GM21381 (cell line): Measurements from ENCODE around the gene TSFM.
"Not testable (repeated sequence)": the region's sequence is repeated elsewhere in the genome, so short reads cannot be mapped to it uniquely, and the experiment has no call there.

Experiments
- ATAC-seq: cut with Tn5 transposase; IDR thresholded peaks from one replicate; pipeline ENCODE4 v1.9.1; 2021; ENCODE audit warnings: mild to moderate bottlenecking, moderate library complexity; ENCODE audit not compliant: unreplicated experiment

Gene TSFM

DNA sequence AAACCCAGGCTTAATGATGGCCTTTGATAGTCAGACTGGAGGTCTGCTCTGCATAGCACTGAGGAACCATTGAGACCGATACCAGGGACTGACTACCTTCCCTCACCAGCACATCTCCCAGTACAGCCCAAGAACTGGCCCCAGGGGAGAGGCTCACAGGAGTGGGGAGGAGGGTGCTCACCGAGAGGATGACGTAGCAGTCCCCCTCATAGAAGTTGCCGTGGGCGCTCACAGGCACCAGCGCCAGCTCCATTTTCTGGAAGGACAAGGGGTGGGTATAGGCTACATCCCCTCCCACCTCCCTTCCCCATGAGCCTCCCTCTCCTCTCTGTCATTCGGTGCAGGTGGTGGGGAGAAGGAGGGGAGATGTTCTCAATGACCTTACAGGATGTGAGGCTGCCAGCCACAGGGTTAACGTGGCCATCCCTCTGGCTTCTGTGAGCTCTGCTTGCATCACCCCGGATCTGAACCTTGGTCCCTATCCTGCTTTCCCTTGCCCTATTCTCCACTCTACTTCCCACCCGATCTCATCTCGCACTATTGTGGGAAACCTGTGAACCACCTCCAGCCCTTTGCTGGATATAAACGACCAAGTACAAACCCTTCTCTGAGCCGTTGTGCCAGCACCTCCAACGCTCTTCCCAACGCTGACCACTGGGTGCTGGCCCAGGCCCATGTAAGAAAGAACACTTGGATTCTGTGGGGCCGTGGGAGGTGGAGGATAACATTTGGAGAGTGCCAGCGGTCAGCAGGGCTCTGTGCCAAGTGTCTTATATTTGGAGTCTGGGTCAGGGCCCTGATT is 31.6 kb downstream of the TSFM start:
- no peak for ATAC-seq

DNA sequence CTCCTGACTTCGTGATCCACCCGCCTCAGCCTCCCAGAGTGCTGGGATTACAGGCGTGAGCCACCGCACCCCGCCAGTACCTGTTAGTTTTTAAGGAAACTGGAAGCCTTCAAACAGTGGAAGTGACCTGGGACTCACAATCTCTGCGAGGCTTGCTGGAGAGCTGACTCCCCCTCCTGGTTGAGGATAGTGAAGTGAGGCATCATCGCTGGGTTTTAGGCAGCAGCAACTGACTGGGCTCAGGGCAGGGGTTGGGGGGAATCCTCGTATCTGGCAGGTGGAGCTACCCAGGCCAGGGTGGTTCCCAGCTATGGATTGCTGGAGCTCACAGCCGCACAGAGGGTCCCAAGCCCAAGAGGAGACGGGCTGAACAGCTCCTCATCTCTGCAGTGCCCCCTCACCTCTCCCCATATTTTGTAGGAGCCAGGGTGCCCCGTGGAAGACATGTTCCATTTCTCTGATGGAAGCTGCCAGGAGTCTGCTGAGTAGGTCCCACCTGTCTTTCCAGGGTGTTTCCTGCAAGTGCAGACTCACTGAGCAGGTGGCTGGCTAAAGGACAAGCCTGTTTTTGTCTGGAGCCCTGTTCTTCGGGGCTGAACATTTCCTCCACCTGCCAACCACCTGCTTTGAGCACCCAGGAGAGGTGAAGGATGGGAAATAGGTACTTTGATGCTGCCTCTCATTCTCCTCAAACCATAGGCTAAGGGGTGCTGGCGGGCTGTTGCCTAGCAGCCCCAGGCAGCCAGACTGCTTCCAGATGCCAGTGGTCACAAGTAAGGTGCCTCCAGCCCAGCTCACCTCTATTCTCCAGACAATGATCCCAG is 32.8 kb downstream of the TSFM start:
- ATAC-seq, result no peak

DNA sequence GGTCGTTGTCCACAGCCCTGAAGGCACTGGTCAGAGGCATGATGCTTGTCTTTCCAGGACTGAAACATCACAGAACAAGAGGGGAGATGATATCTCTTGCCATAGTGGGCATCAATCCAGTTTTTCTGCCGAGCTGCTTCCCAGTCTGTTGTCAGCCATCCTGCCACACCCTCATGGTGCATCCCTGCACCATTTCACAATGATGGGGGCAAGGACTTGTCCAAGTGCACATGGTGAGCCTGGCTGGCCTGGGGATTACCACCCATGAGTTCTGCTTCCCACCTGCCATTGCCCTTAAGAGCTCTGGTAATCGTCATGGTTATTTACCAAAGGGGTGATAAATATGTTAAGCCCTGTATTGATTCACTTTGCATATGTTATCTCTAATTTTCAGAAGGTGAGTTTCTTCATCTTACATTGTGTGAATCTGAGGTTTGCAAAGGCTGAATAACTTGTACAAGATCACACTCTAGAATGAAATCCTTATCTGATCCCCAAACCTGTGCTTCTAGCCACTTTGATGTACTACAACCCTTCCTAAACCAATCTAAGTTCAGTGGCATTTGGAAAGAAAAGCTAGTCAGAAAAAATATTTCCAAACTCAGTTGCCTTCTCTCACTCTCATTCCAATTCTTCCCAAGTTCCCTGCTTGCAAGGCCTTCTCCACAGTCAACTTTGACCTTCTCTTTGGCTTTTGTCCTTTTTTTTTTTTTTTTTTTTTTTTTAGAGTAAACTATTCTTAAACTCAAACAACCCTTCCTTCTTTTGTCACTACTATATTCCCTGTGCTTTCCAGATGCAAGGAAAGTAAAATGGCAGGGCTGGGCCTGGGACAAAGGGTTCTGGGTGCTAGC is 33.6 kb downstream of the TSFM start:
- ATAC-seq, result no peak

DNA sequence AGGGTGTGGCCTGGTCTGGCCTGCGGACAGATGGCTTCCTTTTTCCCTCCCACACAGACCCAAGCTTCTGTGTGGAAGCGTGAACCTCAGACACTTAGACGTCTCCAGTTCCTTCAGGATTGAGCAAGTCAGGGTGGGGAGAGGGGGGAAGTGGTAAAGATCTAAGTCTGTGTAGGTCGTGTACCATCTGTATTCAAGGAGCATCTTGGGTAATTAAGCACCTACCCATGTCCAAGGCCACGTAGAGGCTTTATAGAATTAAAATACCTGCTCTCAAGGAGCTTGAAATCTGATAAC is 34.2 kb downstream of the TSFM start:
- no peak for ATAC-seq

DNA sequence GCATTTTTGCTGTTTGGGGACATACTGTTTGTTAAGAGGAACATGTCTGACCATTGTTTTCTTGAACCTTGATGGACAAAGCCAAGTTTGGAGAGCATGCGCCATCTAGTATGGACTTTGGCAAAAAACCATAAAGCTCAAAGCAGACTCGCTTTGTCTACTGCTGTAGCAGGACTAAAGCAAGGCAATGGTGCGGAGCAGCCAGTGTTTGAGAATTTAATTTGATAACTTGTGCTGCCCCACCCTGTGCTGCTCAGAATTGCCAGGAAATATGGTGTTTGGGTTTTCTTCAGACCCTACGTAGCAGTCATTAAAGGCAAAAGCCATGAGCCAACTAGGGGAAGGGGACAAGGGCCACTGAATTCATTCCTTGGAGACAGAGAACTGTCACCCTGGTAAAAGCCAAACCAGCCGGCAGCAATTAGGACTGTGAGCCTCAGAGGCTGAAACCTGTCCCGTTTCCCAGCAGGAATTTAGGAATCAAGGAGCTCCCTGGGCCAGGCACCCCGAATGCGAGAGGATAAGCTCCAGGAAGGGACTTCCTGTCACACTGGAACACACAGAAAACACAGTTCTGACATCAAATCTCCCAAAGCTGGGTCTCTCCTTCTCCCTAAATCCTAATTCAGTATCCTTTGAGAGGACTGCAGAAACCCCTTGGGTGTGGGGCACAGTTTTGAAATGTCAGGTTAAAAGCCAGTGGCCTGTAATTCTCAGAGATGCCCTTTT is 34.8 kb downstream of the TSFM start:
- no peak for ATAC-seq

DNA sequence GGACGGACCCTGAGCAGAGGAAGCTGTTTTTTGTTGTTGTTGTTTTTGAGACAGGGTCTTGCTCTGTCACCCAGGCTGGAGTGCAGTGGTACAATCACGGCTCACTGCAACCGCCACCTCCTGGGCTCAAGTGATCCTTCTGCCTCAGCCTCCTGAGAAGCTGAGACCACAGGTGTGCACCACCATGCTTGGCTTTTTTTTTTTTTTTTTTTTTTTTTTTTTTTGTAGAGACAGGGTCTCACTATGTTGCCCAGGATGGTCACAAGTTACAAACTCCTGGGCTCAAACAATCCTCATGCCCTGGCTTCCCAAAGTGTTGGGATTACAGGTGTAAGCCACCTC is 35.4 kb downstream of the TSFM start:
- not testable (repeated sequence) for ATAC-seq

DNA sequence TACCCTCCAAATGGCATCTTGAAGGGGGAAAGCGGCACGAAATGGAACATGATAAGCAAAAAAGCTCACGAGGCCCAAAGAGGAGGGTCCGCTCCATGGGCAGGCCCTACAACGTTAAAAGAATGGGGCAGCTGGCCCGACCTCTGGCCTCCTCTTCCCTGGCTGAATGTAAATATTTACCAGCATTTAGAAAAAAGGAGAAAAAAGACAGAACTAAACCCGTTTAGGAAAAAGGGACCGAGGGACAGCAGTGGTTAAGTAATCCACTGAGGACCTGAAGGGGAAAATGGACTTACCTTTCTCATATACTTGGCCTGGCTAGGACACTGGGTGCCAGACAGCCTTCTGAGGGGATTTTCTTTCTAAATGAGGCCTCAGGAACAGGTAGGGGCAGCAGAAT is 37.5 kb downstream of the TSFM start:
- not testable (repeated sequence) for ATAC-seq

DNA sequence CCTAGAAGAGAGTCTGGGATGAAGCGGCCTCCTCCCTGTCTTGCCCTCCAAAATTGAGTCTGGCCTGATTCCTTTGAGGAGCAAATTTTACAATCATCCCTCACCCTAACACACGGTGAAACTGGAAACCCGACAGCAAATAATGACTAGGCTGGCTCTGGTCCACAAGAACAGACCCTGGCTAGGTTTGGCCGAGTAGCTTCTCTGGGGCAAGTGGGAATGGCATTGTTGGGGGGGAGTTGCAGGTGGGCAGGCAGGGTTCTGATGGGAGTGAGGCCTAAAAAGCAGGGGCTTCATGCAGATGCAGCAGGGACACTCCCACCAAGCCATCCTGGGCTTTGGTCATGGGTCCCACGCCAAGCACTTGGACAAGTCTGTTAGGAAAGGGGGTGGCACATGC is 38.4 kb downstream of the TSFM start:
- not testable (repeated sequence) for ATAC-seq

DNA sequence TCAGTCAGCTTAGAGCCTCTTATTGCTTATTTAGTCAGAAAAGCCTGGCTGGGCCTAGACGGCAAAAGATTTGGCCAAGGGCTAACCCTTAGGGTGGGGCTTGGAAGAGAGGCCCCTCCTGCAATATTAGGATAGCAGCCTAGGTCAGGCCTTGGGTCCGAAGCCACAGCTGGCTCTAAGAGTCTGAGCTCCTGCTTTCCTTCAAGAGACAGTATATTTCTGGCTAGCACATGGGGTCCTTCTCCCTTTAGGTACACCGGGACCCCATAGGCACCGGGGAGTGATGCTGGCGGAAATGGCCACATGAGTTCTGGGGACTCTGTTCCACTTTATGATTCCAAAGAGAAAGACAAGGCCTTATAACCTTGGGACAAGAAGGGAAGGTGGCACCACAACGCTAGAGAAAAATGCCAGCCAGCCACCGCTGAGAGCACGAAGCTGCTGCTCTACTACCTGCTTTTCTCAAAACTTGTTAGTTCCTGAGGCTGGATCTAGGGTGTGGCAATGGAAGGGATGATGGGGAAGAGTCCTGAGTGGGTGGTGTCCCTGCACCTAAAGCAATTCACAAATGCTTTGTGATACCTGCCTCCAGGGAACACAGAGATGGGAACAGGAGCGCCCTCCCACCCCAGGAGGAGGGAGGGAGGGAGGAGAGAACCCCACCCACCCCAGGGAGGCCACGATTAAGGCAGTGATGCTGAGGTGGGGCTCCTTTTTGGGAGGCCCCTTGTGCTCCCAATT is 39.1 kb downstream of the TSFM start:
- ATAC-seq, result no peak

DNA sequence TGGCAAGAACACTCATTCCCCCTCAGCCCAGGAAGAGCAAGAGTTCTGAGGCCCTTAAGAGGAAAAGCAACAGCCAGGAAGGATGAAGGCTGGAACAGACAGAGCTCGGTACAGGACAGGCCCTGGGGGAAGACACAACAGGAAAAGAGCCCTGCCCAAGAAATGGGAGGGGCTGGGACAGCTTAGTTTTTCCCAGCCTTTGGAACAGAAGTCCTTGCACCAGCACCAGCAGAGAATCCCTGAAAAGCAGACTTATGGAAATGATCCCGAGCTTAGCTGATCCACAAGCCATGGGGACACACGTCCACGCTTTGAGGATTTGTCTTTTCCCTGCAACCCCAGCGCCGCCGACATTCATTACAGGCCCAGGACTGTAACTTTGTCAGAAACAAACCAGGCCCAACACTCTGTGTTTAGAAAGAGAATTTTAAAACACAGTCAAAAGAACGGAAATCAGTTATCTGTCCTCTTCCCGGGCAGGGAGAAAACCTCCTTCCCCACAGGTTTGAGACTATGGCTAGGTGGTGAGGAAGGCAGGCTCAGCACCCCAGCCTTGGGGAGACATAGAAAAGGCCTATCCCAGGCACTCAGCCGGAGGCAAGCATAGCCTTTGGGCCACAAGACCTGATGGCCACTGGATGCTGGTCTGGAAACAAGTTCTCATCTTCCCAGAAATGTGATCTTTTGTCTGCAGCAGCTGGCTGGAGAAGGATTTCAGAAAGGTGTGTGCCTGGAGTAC is 40.0 kb downstream of the TSFM start:
- no peak for ATAC-seq

DNA sequence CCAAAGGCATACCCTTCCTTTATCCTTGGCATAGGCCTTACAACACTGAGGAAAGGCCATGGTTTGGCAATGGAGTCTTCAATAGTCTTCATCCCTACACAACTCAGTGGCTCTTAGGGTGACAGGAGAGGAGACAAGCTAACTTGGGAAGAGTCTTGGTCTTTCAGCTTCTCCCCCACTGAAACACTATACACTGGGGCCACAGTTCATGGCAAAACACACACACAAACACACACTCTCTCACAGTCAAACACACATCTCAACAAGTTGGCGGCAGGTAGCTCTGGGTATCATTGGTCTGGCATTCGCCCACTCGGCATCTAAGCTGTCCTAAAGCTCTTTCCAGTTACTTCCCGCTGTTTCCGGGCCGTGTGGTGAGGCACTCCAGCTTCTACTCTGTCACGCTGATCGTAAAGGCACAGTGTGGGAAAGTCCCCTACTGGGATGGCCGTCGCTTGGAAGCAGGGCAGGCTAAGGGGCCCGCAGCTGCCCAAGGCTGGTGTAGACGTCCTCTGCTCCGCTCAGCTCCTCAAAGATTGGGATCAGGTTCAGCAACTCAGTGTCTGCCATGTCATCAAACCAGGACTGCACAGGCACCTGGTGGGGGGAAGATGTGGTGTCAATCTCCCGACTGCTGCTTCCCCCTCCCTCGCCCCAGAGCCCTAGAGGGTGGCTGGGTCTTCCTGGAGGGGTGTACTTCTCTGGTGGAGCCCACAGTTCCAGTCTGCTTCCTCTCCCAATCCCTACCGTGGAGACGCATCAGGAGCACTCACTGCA is 40.7 kb downstream of the TSFM start:
- ATAC-seq, result no peak

DNA sequence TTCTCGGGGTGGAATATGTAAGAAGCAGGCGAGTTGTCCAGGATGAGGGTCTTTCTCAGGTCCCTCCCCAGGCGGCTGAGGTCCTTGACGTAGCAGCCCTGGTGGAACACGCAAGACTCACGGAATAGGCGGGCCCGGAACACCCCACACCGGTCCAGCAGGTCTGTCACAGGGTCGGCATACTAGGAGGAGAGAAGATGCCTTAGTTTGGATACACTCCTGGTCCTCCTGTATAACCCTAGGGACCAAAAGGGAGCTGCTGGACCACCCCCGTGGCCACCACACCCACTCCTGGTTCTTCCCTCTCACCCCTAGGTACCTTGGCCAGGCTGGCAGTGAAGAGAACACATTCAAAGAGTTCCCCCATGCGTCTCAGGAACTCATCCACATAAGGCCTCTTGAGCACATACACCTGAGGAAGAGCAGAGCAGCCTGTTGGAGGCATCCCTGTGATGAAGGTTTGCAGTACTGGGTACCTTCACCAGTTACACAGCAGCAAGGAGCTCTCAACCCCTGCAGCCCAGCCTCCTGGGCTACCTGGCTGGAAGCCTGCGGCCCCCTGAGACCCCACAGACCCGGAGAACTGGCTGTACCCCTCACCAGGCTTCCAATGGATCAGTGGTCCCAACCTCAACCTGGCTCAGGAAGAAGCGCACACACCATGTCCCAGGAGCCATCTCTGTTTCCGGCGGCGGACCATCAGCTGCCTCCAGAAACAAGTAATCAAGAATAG is 41.5 kb downstream of the TSFM start:
- no peak for ATAC-seq

DNA sequence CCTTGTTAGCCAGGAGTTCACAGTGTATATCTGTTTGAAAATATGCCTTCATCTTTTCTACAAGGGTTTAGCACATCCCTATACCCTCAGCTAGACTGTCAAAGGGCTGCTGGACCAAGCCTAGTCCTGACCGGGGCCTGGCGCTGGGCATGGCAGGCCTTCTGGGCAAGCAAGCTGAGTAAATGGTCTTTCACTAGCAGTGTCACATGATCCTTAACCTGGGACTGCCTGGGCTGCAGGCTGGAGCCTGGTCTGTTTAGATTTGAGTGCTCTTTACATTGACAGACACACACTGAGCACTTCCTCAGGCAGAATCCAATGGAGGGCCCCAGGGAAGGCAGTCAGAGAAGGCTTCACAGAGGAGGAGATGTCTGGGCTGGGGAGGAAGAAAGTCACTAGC is 42.9 kb downstream of the TSFM start:
- ATAC-seq, result no peak

DNA sequence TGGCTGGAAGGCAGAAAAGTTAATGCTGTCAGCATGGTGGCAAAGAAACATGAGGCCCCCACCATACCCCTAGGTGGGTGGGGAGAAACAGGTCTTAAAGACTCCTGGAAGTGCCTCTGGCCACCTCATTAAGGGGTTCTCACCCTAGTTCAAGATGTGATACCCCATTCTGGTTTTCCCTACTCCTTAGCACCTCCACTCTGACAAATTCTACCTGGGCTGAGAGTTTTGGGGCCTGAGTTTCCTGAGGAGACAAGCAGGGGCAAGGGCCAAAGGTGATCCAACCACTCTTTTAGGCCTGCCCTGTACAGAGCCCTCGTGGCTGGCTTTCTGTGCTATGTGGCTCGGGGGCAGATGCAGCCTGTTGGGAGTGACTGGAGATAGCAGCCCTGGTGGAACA is 43.8 kb downstream of the TSFM start:
- ATAC-seq, result no peak

DNA sequence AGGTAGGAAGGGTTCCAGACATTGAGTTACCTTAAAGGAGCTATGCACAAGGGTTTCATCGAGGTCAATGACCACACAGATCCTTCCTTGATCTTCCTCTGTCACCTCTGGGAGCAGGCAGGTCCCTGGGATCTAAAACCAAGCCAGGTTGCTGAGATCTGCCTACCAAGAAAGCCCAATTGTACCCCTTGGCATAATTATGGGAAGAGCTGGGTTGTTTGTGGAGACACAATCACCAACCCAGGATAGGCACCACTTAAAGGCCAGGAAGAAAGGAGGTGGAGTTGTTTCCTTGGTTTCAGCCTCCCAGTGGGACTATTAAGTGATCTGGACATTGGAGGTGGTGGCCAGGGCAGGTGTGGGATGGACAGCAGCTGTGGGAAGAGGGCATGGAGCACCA is 44.4 kb downstream of the TSFM start:
- ATAC-seq, result no peak

DNA sequence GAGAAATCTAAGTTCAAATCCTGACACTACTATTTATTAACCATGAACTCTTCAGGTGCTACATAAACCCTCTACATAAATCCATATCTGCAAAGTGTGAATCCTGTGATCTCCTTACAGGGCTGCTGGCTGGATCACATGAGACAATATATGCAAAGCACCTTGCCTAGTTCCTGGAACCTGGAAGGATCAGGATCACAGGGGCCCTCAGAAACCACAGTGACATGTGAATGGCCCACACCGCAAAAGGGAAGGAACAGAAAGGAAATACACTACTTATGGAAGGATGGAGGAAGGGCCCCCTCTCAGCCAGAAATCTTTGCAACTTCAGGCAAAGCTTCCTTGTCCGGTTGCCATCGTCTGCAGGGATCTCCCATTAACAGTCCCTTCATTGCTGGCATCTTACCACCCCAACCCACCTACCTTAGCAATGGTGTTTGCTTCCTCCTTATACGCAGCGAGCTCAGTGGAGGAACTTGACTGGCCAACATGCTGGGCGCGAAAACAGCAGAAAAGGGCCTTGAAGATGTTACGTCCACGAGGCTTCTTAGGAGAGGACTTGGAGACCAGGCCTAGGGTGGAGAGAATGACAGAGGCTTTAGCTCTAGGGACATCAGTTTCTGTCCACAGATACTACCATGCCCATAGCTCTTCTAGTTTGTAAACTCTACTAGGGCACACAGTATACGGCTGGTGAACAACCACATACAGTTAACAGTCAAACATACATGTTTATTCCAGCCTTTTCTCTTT is 46.6 kb downstream of the TSFM start:
- no peak for ATAC-seq

DNA sequence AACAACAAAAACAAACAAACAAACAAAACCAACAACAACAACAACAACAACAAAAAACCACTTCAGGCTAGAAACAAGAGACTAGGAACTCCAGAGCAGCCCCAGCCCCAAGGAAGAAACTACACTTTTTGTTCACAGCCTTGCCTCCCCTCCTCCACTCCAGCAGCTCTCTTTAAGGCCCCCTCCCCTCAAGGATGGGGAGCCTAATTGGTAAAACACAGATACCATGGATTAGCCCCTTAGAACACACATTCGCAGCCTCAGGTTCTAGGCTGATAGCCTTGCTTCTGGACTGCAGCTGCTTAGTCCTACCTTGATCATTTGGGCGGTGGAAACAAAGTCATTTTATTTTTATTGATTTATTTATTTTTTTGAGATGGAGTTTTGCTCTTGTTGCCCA is 47.8 kb downstream of the TSFM start:
- ATAC-seq, result no peak

DNA sequence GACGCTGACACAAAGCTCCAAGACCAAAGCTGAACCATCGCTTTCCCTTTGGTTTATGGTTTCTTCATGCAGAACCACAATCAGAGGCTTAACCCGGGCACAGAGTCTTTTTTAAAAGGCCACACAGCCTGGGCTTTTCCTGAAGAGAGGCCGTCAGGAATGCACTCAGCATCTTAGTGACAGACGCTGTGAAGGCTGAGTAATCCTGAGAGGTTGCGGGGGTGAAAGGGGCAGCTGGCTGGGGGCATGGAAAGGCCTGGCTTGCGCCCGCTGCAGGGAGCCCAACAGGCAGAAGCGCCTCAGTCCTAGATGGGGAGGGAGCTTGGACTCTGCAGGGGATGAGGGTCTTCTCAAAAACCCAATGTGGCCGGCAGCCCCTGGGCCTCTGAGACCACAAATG is 50.4 kb downstream of the TSFM start:
- ATAC-seq, result no peak
